ENCODE measurements around the gene INPP5D.

- TF ChIP-seq CTCF (IDR thresholded peaks at IDR 0.05) (no peak), TAF1 (IDR thresholded peaks at IDR 0.05; ENCODE audit: borderline replicate concordance, low read depth, low read length) (no peak), FOXM1 (IDR thresholded peaks at IDR 0.05; ENCODE audit: low read depth) (no peak), RFX5 (IDR thresholded peaks at IDR 0.05; ENCODE audit: low read length) (no peak), YY1 (IDR thresholded peaks at IDR 0.05; ENCODE audit: low read depth) (no peak), POLR2AphosphoS5 (IDR thresholded peaks at IDR 0.05; ENCODE audit: low read depth, low read length) (no peak), JUND (IDR thresholded peaks at IDR 0.05) (no peak), FOXJ3 (CRISPR knock-in tag; IDR thresholded peaks at IDR 0.05) (no peak), FOSL2 (IDR thresholded peaks at IDR 0.05; ENCODE audit: borderline replicate concordance, low read depth) (no peak), EP300 (IDR thresholded peaks at IDR 0.05; ENCODE audit: borderline replicate concordance in 1 of 2, low read depth in 1 of 2, low read length in 1 of 2) (no peak), ELF1 (IDR thresholded peaks at IDR 0.05) (no peak)
These were observed 60.3 kb downstream of the INPP5D start for GRCh38 chr2:233120459-233120858.
